Activated CD8-positive, alpha-beta memory T cell treated with anti-CD3 and anti-CD28 coated beads for 36 hours (primary cell): ENCODE results near the gene NKAIN2. TPM values are rescaled to one million over a fixed set of nuclear protein-coding genes. Genes with fewer than 3 reads are reported as not detected.

Experiments
- CTCF ChIA-PET: fragments of 350-600 bp; sonication (Branson Sonifier 250); formaldehyde crosslinking; loops from one replicate; lab custom pipeline; 2021; ENCODE audit warnings: antibody characterized with exemption; lab: Charles Lee
- POLR2A ChIA-PET: fragments of 350-600 bp; sonication (Branson Sonifier 250); formaldehyde crosslinking; loops from one replicate; lab custom pipeline; 2021; ENCODE audit warnings: antibody characterized with exemption; lab: Charles Lee
- total RNA-seq, 2 experiments: library from RNA; stranded (reverse); gene quantifications; one replicate each; pipeline ENCODE4 v1.2.3, GENCODE V29; 2021

The NKAIN2 gene
- total RNA-seq, 2 experiments from 2014 or later, result not detected

GRCh38 chr6:124798942-124799496 lies 995.4 kb downstream of the NKAIN2 start:
- ChIA-PET POLR2A (no interaction called here), CTCF (no interaction called here)

GRCh38 chr6:124799638-124800037 lies 996.0 kb downstream of the NKAIN2 start:
- ChIA-PET POLR2A (no interaction called here), CTCF (no interaction called here)

GRCh38 chr6:124800222-124800621 lies 996.6 kb downstream of the NKAIN2 start:
- ChIA-PET POLR2A (no interaction called here), CTCF (no interaction called here)

GRCh38 chr6:124812067-124812466 lies 1008.4 kb downstream of the NKAIN2 start:
- ChIA-PET CTCF (no interaction called here), POLR2A (no interaction called here)

GRCh38 chr6:124819346-124819745 lies 1015.7 kb downstream of the NKAIN2 start:
- ChIA-PET CTCF (no interaction called here), POLR2A (no interaction called here)

- ChIA-PET POLR2A (no interaction called here), CTCF (no interaction called here)
Measured at GRCh38 chr6:124822204-124822613, 1018.5 kb downstream of the NKAIN2 start.

GRCh38 chr6:124822721-124823120 lies 1019.1 kb downstream of the NKAIN2 start:
- ChIA-PET CTCF (no interaction called here), POLR2A (no interaction called here)

GRCh38 chr6:124823240-124824111 lies 1019.8 kb downstream of the NKAIN2 start:
- ChIA-PET CTCF (no interaction called here), POLR2A (no interaction called here)

GRCh38 chr6:124825564-124825963 lies 1021.9 kb downstream of the NKAIN2 start:
- ChIA-PET CTCF (no interaction called here), POLR2A (no interaction called here)

GRCh38 chr6:124829822-124830221 lies 1026.2 kb downstream of the NKAIN2 start:
- POLR2A ChIA-PET, result no interaction called here
- CTCF ChIA-PET, result interaction anchor here (0.9 kb wide), 1 partner anchor 166 kb away, joined by 4 read pairs; no protein-coding TSS in a partner anchor

- ChIA-PET CTCF (no interaction called here), POLR2A (no interaction called here)
Measured at GRCh38 chr6:124830506-124830905, 1026.8 kb downstream of the NKAIN2 start.

- POLR2A ChIA-PET, result no interaction called here
Measured at GRCh38 chr6:124854338-124854922, 1050.8 kb downstream of the NKAIN2 start.

GRCh38 chr6:124857746-124858145 lies 1054.1 kb downstream of the NKAIN2 start:
- POLR2A ChIA-PET, result no interaction called here
- CTCF ChIA-PET, result no interaction called here

More at GRCh38 chr6:124854338-124854922, 1050.8 kb downstream of the NKAIN2 start:
- CTCF ChIA-PET, result no interaction called here

- POLR2A ChIA-PET, result no interaction called here
- CTCF ChIA-PET, result no interaction called here
Measured at GRCh38 chr6:124858564-124858963, 1054.9 kb downstream of the NKAIN2 start.

- POLR2A ChIA-PET, result no interaction called here
- CTCF ChIA-PET, result no interaction called here
Measured at GRCh38 chr6:124859366-124859765, 1055.7 kb downstream of the NKAIN2 start.

GRCh38 chr6:124866040-124866439 lies 1062.4 kb downstream of the NKAIN2 start:
- POLR2A ChIA-PET, result no interaction called here
- CTCF ChIA-PET, result no interaction called here

GRCh38 chr6:124867121-124867520 lies 1063.5 kb downstream of the NKAIN2 start:
- ChIA-PET POLR2A (no interaction called here), CTCF (no interaction called here)

GRCh38 chr6:124868481-124868880 lies 1064.8 kb downstream of the NKAIN2 start:
- ChIA-PET POLR2A (no interaction called here), CTCF (no interaction called here)

- POLR2A ChIA-PET, result no interaction called here
- CTCF ChIA-PET, result no interaction called here
Measured at GRCh38 chr6:124869416-124869815, 1065.8 kb downstream of the NKAIN2 start.

GRCh38 chr6:124870611-124871459 lies 1067.2 kb downstream of the NKAIN2 start:
- CTCF ChIA-PET, result no interaction called here

More at GRCh38 chr6:124870611-124871459, 1067.2 kb downstream of the NKAIN2 start:
- POLR2A ChIA-PET, result no interaction called here
